NCI-H226 (cell line): ENCODE data around the gene KIAA2012.
A peak's percentile ranks its signal among the peaks of the same experiment; 100 is the strongest.

Experiments
- DNase-seq: peaks from one replicate; pipeline ENCODE4 v3.0.0-alpha.2; 2015

The KIAA2012 gene

GRCh38 chr2:202090530-202090929 lies 17.5 kb downstream of the KIAA2012 start:
- no peak for DNase-seq

- no peak for DNase-seq
These were observed 18.4 kb downstream of the KIAA2012 start for GRCh38 chr2:202091476-202091875.

- DNase-seq = peak; percentile 7
These were observed 21.5 kb downstream of the KIAA2012 start for GRCh38 chr2:202094426-202094986.

- DNase-seq = no peak
These were observed 22.2 kb downstream of the KIAA2012 start for GRCh38 chr2:202095235-202095634.

GRCh38 chr2:202096736-202097135 lies 23.7 kb downstream of the KIAA2012 start:
- DNase-seq = peak; percentile 12

- no peak for DNase-seq
These were observed 25.2 kb downstream of the KIAA2012 start for GRCh38 chr2:202098291-202098690.

GRCh38 chr2:202099515-202099914 lies 26.5 kb downstream of the KIAA2012 start:
- DNase-seq = no peak

GRCh38 chr2:202100176-202100575 lies 27.1 kb downstream of the KIAA2012 start:
- DNase-seq = no peak

GRCh38 chr2:202101026-202101579 lies 28.0 kb downstream of the KIAA2012 start:
- DNase-seq = no peak

GRCh38 chr2:202102425-202103000 lies 29.5 kb downstream of the KIAA2012 start:
- no peak for DNase-seq

- peak; percentile 8 for DNase-seq
These were observed 31.3 kb downstream of the KIAA2012 start for GRCh38 chr2:202104286-202104870.

- no peak for DNase-seq
These were observed 32.0 kb downstream of the KIAA2012 start for GRCh38 chr2:202105025-202105424.

- no peak for DNase-seq
These were observed 35.3 kb downstream of the KIAA2012 start for GRCh38 chr2:202108345-202108744.

- DNase-seq = no peak
These were observed 36.2 kb downstream of the KIAA2012 start for GRCh38 chr2:202109139-202109736.

GRCh38 chr2:202109737-202110184 lies 36.7 kb downstream of the KIAA2012 start:
- DNase-seq = peak; percentile 12

GRCh38 chr2:202110491-202110890 lies 37.4 kb downstream of the KIAA2012 start:
- DNase-seq = no peak

- no peak for DNase-seq
These were observed 39.0 kb downstream of the KIAA2012 start for GRCh38 chr2:202112041-202112440.

GRCh38 chr2:202113571-202114142 lies 40.6 kb downstream of the KIAA2012 start:
- DNase-seq = no peak

- no peak for DNase-seq
These were observed 41.2 kb downstream of the KIAA2012 start for GRCh38 chr2:202114291-202114690.

GRCh38 chr2:202114795-202115194 lies 41.7 kb downstream of the KIAA2012 start:
- no peak for DNase-seq

- peak; percentile 38 for DNase-seq
These were observed 42.5 kb downstream of the KIAA2012 start for GRCh38 chr2:202115479-202115971.

GRCh38 chr2:202116691-202117090 lies 43.6 kb downstream of the KIAA2012 start:
- DNase-seq = no peak

GRCh38 chr2:202118168-202118567 lies 45.1 kb downstream of the KIAA2012 start:
- DNase-seq = no peak
